Natural killer cell (primary cell): Measurements from ENCODE around the gene CASP2. TPM values are rescaled to one million over a fixed set of nuclear protein-coding genes. Genes with fewer than 3 reads are reported as not detected.

Experiments used
- ATAC-seq, 3 donors: fragments of 150-1000 bp in 2 of 3; fragments of 200-7000 bp in 1 of 3; cut with Tn5 transposase; 1 replicate in 1 of 3; 2 replicates in 2 of 3; pipeline ENCODE4 v1.10.0; 2021; ENCODE audit warnings: mild to moderate bottlenecking in 2 of 3, moderate library complexity in 2 of 3
- DNase-seq, 2 donors: peaks; one replicate each; pipeline versions ENCODE4 v3.0.0 to v3.0.0-alpha.2; 2013 to 2021; ENCODE audit warnings: mixed read lengths in 1 of 2
- H3K27ac ChIP-seq: one replicate; pipeline ENCODE4 v1.5.1; 2013; ENCODE audit warnings: mild to moderate bottlenecking, low read length
- H3K27me3 ChIP-seq: one replicate; pipeline ENCODE4 v1.6.1; 2013; ENCODE audit warnings: low read length; ENCODE audit not compliant: control insufficient read depth, insufficient read depth
- H3K36me3 ChIP-seq: one replicate; pipeline ENCODE4 v1.6.1; 2013; ENCODE audit warnings: low read length; ENCODE audit not compliant: control insufficient read depth, insufficient read depth
- H3K4me1 ChIP-seq: one replicate; pipeline ENCODE4 v1.6.1; 2013; ENCODE audit warnings: low read length; ENCODE audit not compliant: control insufficient read depth, insufficient read depth
- H3K4me3 ChIP-seq: one replicate; pipeline ENCODE4 v1.5.1; 2013; ENCODE audit warnings: low read length
- H3K9me3 ChIP-seq: one replicate; pipeline ENCODE4 v1.6.1; 2013; ENCODE audit warnings: low read length; ENCODE audit not compliant: control insufficient read depth, insufficient read depth
- H3K27ac Mint-ChIP-seq, 2 donors: one replicate each; pipeline ENCODE4 v1.8.0; 2022; ENCODE audit warnings: mild to moderate bottlenecking in 2 of 2, mixed read lengths in 2 of 2, moderate library complexity in 1 of 2
- H3K27me3 Mint-ChIP-seq, 2 donors: one replicate each; pipeline ENCODE4 v1.8.0; 2022; ENCODE audit warnings: low read depth in 2 of 2, mixed read lengths in 2 of 2
- H3K36me3 Mint-ChIP-seq: one replicate; pipeline ENCODE4 v1.8.0; 2022; ENCODE audit warnings: mixed read lengths
- H3K4me1 Mint-ChIP-seq, 2 donors: one replicate each; pipeline ENCODE4 v1.8.0; 2022; ENCODE audit warnings: mixed read lengths in 2 of 2
- H3K4me3 Mint-ChIP-seq: one replicate; pipeline ENCODE4 v1.8.0; 2022; ENCODE audit warnings: mild to moderate bottlenecking, moderate library complexity, mixed read lengths
- H3K9me3 Mint-ChIP-seq, 2 donors: one replicate each; pipeline ENCODE4 v1.8.0; 2022; ENCODE audit warnings: mixed read lengths in 2 of 2
- WGBS: methylation state at CpG from one replicate; pipeline ENCODE4 v1.1.7; 2013; ENCODE audit warnings: missing lambda C conversion rate; ENCODE audit not compliant: insufficient coverage; 5-methylcytosine and 5-hydroxymethylcytosine counted together
- intact Hi-C: fragments of 100-400 bp; cut with micrococcal nuclease; formaldehyde crosslinking; loops from one replicate; pipeline ENCODE4 v1.14.2; 2022
- total RNA-seq, 4 donors: library from RNA; stranded (reverse); fragments of 120-200 nt in 1 of 4; gene quantifications; one replicate each; pipeline versions ENCODE4 v1.2.3 to v1.2.4, GENCODE V29; 2013 to 2022
- TF ChIP-seq, protein P1 (sequence below): fragments of 200-600 bp; IDR thresholded peaks from one replicate; pipeline ENCODE4 v1.8.0; 2022; ENCODE audit warnings: antibody characterized with exemption

Gene CASP2
- total RNA-seq, 3 donors from 2014 or later (not counting 1 experiment from before 2014, with no cell fraction given) = 36.7 to 60.5 (median 54.7) TPM

GRCh38 chr7:143325240-143325639 is 37.1 kb downstream of the CASP2 start:
- Mint-ChIP-seq H3K27me3 (no peaks in the 10 kb centered on the region), H3K27ac (peak overlapping the region; percentile 55 to 71), H3K4me1 (peaks cover 17 to 23% of the 10 kb centered on the region in 2 donors), H3K36me3 (no peaks in the 10 kb centered on the region), H3K9me3 (no peaks in the 10 kb centered on the region), H3K4me3 (no peak overlapping the region)
- no peaks in the 10 kb centered on the region for H3K36me3 ChIP-seq
- no peaks in the 10 kb centered on the region for H3K4me1 ChIP-seq
- DNase-seq (no peak), ATAC-seq (peak in 1 of 3 donors; percentile 40)
- H3K27me3 ChIP-seq = no peaks in the 10 kb centered on the region
- no peak overlapping the region for H3K4me3 ChIP-seq
- TF ChIP-seq, protein P1, sequence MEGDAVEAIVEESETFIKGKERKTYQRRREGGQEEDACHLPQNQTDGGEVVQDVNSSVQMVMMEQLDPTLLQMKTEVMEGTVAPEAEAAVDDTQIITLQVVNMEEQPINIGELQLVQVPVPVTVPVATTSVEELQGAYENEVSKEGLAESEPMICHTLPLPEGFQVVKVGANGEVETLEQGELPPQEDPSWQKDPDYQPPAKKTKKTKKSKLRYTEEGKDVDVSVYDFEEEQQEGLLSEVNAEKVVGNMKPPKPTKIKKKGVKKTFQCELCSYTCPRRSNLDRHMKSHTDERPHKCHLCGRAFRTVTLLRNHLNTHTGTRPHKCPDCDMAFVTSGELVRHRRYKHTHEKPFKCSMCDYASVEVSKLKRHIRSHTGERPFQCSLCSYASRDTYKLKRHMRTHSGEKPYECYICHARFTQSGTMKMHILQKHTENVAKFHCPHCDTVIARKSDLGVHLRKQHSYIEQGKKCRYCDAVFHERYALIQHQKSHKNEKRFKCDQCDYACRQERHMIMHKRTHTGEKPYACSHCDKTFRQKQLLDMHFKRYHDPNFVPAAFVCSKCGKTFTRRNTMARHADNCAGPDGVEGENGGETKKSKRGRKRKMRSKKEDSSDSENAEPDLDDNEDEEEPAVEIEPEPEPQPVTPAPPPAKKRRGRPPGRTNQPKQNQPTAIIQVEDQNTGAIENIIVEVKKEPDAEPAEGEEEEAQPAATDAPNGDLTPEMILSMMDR = no peak
- WGBS = no CpG with 5 or more reads among the region's 2 CpGs
- H3K27ac ChIP-seq = no peak overlapping the region
- intact Hi-C loops = no loop called here
- H3K9me3 ChIP-seq = no peaks in the 10 kb centered on the region

GRCh38 chr7:143327903-143328302 is 39.8 kb downstream of the CASP2 start:
- no peak overlapping the region for H3K27ac ChIP-seq
- Mint-ChIP-seq H3K4me1 (peaks cover 17 to 23% of the 10 kb centered on the region in 2 donors), H3K27ac (no peak overlapping the region), H3K36me3 (no peaks in the 10 kb centered on the region), H3K9me3 (no peaks in the 10 kb centered on the region), H3K27me3 (peaks cover 0 to 3% of the 10 kb centered on the region in 2 donors), H3K4me3 (no peak overlapping the region)
- no peaks in the 10 kb centered on the region for H3K27me3 ChIP-seq
- 74% methylated on average over 5 of the region's 5 CpGs for WGBS
- ATAC-seq = no peak
- intact Hi-C loops = no loop called here
- H3K36me3 ChIP-seq = no peaks in the 10 kb centered on the region
- no peaks in the 10 kb centered on the region for H3K4me1 ChIP-seq
- H3K4me3 ChIP-seq = no peak overlapping the region
- TF ChIP-seq, protein P1 = no peak
- H3K9me3 ChIP-seq = no peaks in the 10 kb centered on the region
- no peak for DNase-seq

GRCh38 chr7:143329471-143330170 is 41.5 kb downstream of the CASP2 start:
- peaks cover 12 to 16% of the 10 kb centered on the region in 2 donors for H3K4me1 Mint-ChIP-seq
- no peaks in the 10 kb centered on the region for H3K4me1 ChIP-seq
- WGBS = 96% methylated on average over 7 of the region's 10 CpGs
- no peak overlapping the region for H3K27ac Mint-ChIP-seq
- H3K27ac ChIP-seq = no peak overlapping the region
- ATAC-seq = no peak
- H3K9me3 Mint-ChIP-seq = no peaks in the 10 kb centered on the region
- intact Hi-C loops = no loop called here
- no peak overlapping the region for H3K4me3 Mint-ChIP-seq
- no peak overlapping the region for H3K4me3 ChIP-seq
- TF ChIP-seq, protein P1 = no peak
- no peaks in the 10 kb centered on the region for H3K36me3 ChIP-seq
- DNase-seq = no peak
- H3K27me3 Mint-ChIP-seq = peaks cover 0 to 3% of the 10 kb centered on the region in 2 donors
- no peaks in the 10 kb centered on the region for H3K36me3 Mint-ChIP-seq
- H3K9me3 ChIP-seq = no peaks in the 10 kb centered on the region
- H3K27me3 ChIP-seq = no peaks in the 10 kb centered on the region
